HG02970 (cell line): ENCODE results near the gene NFS1.

Experiments
- ATAC-seq: cut with Tn5 transposase; IDR thresholded peaks from one replicate; pipeline ENCODE4 v1.9.1; 2021; ENCODE audit warnings: mild to moderate bottlenecking, moderate library complexity, moderate number of reproducible peaks; ENCODE audit not compliant: unreplicated experiment, low FRiP score

NFS1 gene

GRCh38 chr20:35618263-35619131 is 80.7 kb downstream of the NFS1 start:
- ATAC-seq = no peak
